Activated CD8-positive, alpha-beta T cell treated with anti-CD3 and anti-CD28 coated beads for 36 hours (primary cell): Measurements from ENCODE around the gene PCDHGA9. TPM values are rescaled to one million over a fixed set of nuclear protein-coding genes. Genes with fewer than 3 reads are reported as not detected.
"Not testable (repeated sequence)": the region's sequence is repeated elsewhere in the genome, so short reads cannot be mapped to it uniquely, and the experiment has no call there.

Experiments
- ATAC-seq: fragments of 200-7000 bp; cut with Tn5 transposase; one replicate; pipeline ENCODE4 v1.10.0; 2021; ENCODE audit warnings: mild to moderate bottlenecking, moderate library complexity
- CTCF ChIA-PET: fragments of 350-600 bp; sonication (Branson Sonifier 250); formaldehyde crosslinking; loops from one replicate; lab custom pipeline; 2021; ENCODE audit warnings: antibody characterized with exemption; lab: Charles Lee
- POLR2A ChIA-PET: fragments of 350-600 bp; sonication (Branson Sonifier 250); formaldehyde crosslinking; loops from one replicate; lab custom pipeline; 2021; ENCODE audit warnings: antibody characterized with exemption; lab: Charles Lee
- DNase-seq: peaks from one replicate; pipeline ENCODE4 v3.0.0-alpha.2; 2020
- H3K27ac Mint-ChIP-seq: one replicate; pipeline ENCODE4 v1.8.0; 2021; ENCODE audit warnings: mild to moderate bottlenecking, mixed read lengths
- H3K27me3 Mint-ChIP-seq: one replicate; pipeline ENCODE4 v1.8.0; 2021; ENCODE audit warnings: mixed read lengths
- H3K36me3 Mint-ChIP-seq: one replicate; pipeline ENCODE4 v1.8.0; 2021; ENCODE audit warnings: low read depth, mixed read lengths
- H3K4me1 Mint-ChIP-seq: one replicate; pipeline ENCODE4 v1.8.0; 2021; ENCODE audit warnings: low read depth, mixed read lengths
- H3K4me3 Mint-ChIP-seq: one replicate; pipeline ENCODE4 v1.8.0; 2021; ENCODE audit warnings: mild to moderate bottlenecking, moderate library complexity, mixed read lengths
- H3K9me3 Mint-ChIP-seq: one replicate; pipeline ENCODE4 v1.8.0; 2021; ENCODE audit warnings: mixed read lengths
- intact Hi-C: fragments of 100-400 bp; cut with micrococcal nuclease; formaldehyde crosslinking; loops from one replicate; pipeline ENCODE4 v1.10.0; 2022
- total RNA-seq, 2 experiments: library from RNA; stranded (reverse); gene quantifications; one replicate each; pipeline ENCODE4 v1.2.3, GENCODE V29; 2021
- TF ChIP-seq, protein P1 (sequence below): fragments of 200-600 bp; IDR thresholded peaks from one replicate; pipeline ENCODE4 v1.8.0; 2022; ENCODE audit warnings: antibody characterized with exemption, mild to moderate bottlenecking

The PCDHGA9 gene
- total RNA-seq, 2 experiments from 2014 or later = 0.09 TPM; not detected in 1

DNA sequence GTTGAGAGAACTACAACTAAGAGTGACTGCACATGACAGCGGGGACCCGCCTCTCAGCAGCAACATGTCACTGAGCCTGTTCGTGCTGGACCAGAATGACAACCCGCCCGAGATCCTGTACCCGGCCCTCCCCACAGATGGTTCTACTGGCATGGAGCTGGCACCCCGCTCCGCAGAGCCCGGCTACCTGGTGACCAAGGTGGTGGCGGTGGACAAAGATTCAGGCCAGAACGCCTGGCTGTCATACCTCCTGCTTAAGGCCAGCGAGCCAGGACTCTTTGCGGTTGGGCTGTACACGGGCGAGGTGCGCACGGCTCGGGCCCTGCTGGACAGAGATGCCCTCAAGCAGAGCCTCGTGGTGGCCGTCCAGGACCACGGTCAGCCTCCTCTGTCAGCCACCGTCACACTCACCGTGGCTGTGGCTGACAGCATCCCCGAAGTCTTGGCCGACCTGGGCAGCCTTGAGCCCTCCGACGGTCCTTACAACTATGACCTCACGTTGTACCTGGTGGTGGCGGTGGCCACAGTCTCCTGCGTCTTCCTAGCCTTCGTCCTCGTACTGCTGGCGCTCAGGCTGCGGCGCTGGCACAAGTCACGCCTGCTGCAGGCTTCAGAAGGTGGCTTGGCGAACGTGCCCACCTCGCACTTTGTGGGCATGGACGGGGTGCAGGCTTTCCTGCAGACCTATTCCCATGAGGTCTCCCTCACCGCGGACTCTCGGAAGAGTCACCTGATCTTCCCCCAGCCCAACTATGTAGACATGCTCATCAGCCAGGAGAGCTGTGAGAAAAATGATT, 17.9 kb upstream of the PCDHGA9 start:
- intact Hi-C loops = no loop called here
- POLR2A ChIA-PET = no interaction called here
- TF ChIP-seq, protein P1, sequence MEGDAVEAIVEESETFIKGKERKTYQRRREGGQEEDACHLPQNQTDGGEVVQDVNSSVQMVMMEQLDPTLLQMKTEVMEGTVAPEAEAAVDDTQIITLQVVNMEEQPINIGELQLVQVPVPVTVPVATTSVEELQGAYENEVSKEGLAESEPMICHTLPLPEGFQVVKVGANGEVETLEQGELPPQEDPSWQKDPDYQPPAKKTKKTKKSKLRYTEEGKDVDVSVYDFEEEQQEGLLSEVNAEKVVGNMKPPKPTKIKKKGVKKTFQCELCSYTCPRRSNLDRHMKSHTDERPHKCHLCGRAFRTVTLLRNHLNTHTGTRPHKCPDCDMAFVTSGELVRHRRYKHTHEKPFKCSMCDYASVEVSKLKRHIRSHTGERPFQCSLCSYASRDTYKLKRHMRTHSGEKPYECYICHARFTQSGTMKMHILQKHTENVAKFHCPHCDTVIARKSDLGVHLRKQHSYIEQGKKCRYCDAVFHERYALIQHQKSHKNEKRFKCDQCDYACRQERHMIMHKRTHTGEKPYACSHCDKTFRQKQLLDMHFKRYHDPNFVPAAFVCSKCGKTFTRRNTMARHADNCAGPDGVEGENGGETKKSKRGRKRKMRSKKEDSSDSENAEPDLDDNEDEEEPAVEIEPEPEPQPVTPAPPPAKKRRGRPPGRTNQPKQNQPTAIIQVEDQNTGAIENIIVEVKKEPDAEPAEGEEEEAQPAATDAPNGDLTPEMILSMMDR = no peak
- Mint-ChIP-seq H3K9me3 (peaks cover 31% of the 10 kb centered on the region), H3K27me3 (peaks cover 68% of the 10 kb centered on the region), H3K27ac (no peak overlapping the region), H3K4me3 (no peak overlapping the region), H3K36me3 (peaks cover 11% of the 10 kb centered on the region), H3K4me1 (peaks cover 2% of the 10 kb centered on the region)
- CTCF ChIA-PET = no interaction called here
- DNase-seq = no peak
- ATAC-seq = no peak

DNA sequence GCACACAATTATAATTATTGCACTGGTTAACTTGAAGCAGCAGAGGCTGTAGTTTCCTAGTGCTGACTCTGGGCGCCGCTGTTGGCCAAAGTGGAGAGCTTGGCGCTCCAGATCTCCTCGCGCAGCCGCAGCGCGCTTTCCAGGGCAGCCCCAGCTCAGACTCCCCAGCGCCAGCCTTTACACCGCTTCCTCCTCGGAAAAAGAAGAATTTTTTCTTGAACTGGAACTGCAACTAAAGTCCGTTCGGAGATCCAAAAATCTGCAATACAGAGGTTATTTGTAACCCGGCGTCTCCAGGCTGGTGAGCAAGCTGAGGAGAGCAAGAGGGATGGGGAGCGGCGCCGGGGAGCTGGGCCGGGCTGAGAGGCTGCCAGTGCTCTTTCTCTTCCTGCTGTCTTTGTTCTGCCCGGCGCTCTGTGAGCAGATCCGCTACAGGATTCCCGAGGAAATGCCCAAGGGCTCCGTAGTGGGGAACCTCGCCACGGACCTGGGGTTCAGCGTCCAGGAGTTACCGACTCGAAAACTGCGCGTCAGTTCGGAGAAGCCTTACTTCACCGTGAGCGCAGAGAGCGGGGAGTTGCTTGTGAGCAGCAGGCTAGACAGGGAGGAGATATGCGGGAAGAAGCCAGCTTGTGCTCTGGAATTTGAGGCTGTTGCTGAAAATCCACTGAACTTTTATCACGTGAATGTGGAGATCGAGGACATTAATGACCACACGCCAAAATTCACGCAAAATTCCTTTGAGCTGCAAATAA, 14.8 kb upstream of the PCDHGA9 start, which contains the start of gene PCDHGB4:
PCDHGB4 (plus strand) TSS at position 142 of the 755 bp plus-strand sequence; CDS start at position 329, 187 bp downstream.
- peaks cover 67% of the 10 kb centered on the region for H3K27me3 Mint-ChIP-seq
- CTCF ChIA-PET = interaction anchor here (0.8 to 1.5 kb wide), 8 partner anchors 9 to 170 kb away, joined by 3 to 5 read pairs (median 4); partner anchors contain the start of genes PCDHGA12, PCDHGB3 and PCDHGB5
- peak; percentile 30 for DNase-seq

DNA sequence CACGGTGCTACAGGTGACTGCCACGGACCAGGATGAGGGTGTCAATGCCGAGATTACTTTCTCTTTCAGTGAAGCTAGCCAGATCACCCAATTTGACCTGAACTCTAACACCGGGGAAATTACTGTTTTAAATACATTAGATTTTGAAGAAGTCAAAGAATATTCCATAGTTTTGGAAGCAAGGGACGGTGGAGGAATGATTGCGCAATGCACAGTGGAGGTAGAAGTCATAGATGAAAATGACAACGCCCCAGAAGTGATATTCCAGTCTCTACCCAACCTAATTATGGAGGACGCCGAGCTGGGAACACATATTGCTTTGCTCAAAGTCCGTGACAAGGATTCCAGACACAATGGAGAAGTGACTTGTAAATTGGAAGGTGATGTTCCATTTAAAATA, 13.9 kb upstream of the PCDHGA9 start:
- POLR2A ChIA-PET = no interaction called here
- no peak for DNase-seq
- intact Hi-C loops = no loop called here
- TF ChIP-seq, protein P1 = no peak
- Mint-ChIP-seq H3K27ac (no peak overlapping the region), H3K4me3 (no peak overlapping the region), H3K4me1 (peaks cover 2% of the 10 kb centered on the region), H3K27me3 (peaks cover 68% of the 10 kb centered on the region), H3K36me3 (peaks cover 17% of the 10 kb centered on the region), H3K9me3 (peaks cover 36% of the 10 kb centered on the region)
- ATAC-seq = no peak
- CTCF ChIA-PET = interaction anchor here (0.8 to 1.5 kb wide), 3 partner anchors 19 to 123 kb away, joined by 3 to 5 read pairs (median 4); partner anchors contain the start of genes PCDHGA11 and PCDHGB3

More for the DNA sequence above, 14.8 kb upstream of the PCDHGA9 start, which contains the start of gene PCDHGB4:
- POLR2A ChIA-PET = interaction anchor here (0.7 kb wide), 1 partner anchor 591 kb away, joined by 3 read pairs; no protein-coding TSS in a partner anchor
- intact Hi-C loops, H3K27ac Mint-ChIP-seq, H3K4me3 Mint-ChIP-seq, H3K4me1 Mint-ChIP-seq: not testable (repeated sequence)
- H3K9me3 Mint-ChIP-seq = peaks cover 39% of the 10 kb centered on the region
- H3K36me3 Mint-ChIP-seq = peaks cover 16% of the 10 kb centered on the region
- ATAC-seq = peak; percentile 69

DNA sequence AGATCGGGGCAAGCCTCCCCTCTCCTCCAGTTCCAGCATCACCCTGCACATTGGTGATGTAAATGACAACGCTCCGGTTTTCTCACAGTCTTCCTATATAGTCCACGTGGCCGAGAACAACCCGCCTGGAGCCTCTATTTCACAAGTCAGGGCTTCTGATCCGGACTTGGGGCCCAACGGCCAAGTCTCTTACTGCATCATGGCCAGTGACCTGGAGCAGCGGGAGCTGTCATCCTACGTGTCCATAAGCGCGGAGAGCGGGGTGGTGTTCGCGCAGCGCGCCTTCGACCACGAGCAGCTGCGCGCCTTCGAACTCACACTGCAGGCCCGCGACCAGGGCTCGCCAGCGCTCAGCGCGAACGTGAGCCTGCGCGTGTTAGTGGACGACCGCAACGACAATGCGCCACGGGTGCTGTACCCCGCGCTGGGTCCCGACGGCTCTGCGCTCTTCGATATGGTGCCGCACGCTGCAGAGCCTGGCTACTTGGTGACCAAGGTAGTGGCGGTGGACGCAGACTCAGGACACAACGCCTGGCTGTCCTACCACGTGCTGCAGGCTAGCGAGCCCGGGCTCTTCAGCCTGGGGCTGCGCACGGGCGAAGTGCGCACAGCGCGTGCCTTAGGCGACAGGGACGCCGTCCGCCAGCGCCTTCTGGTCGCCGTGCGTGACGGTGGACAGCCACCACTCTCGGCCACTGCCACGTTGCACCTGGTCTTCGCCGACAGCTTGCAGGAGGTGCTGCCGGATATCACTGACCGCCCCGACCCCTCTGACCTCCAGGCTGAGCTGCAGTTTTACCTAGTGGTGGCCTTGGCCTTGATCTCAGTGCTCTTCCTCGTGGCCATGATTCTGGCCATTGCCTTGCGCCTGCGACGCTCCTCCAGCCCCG, 13.2 kb upstream of the PCDHGA9 start:
- H3K27ac Mint-ChIP-seq = no peak overlapping the region
- peaks cover 2% of the 10 kb centered on the region for H3K4me1 Mint-ChIP-seq
- CTCF ChIA-PET = interaction anchor here (0.7 to 1.5 kb wide), 9 partner anchors 15 to 202 kb away, joined by 3 to 5 read pairs (median 3); partner anchors contain the start of genes PCDHGA11, PCDHGA3, PCDHGB3 and PCDHGB6
- DNase-seq (no peak), ATAC-seq (no peak)
- POLR2A ChIA-PET = no interaction called here
- H3K9me3 Mint-ChIP-seq = peaks cover 41% of the 10 kb centered on the region
- intact Hi-C loops = no loop called here
- TF ChIP-seq, protein P1 = no peak
- H3K36me3 Mint-ChIP-seq = peaks cover 20% of the 10 kb centered on the region
- peaks cover 67% of the 10 kb centered on the region for H3K27me3 Mint-ChIP-seq
- no peak overlapping the region for H3K4me3 Mint-ChIP-seq
